ENCODE data around the gene HOTAIR. TPM values are rescaled to one million over a fixed set of nuclear protein-coding genes. Genes with fewer than 3 reads are reported as not detected.

The HOTAIR gene
- polyA plus RNA-seq, 1 experiment, result 11.4 TPM

GRCh38 chr12:53929527-53929926 is 45.2 kb downstream of the HOTAIR start:
- Histone ChIP-seq H3K36me3 (ENCODE audit: control insufficient read depth, insufficient read depth, low read length) (no peaks in the 10 kb centered on the region), H3K27me3 (ENCODE audit: control insufficient read depth, insufficient read depth, low read length) (peaks cover 72% of the 10 kb centered on the region), H3K4me3 (ENCODE audit: low read depth, low read length) (no peak overlapping the region)
- POLR2A ChIA-PET, result no interaction called here
- no peak for TF ChIP-seq CTCF (IDR thresholded peaks at IDR 0.05; ENCODE audit: insufficient read depth, low read depth, low read length)
- CTCF ChIA-PET, result interaction anchor here (1.0 to 1.5 kb wide), 4 partner anchors 34 to 183 kb away, joined by 3 to 4 read pairs (median 3); no protein-coding TSS in a partner anchor
- DNase-seq (ENCODE audit: low read depth), result no peak

DNA sequence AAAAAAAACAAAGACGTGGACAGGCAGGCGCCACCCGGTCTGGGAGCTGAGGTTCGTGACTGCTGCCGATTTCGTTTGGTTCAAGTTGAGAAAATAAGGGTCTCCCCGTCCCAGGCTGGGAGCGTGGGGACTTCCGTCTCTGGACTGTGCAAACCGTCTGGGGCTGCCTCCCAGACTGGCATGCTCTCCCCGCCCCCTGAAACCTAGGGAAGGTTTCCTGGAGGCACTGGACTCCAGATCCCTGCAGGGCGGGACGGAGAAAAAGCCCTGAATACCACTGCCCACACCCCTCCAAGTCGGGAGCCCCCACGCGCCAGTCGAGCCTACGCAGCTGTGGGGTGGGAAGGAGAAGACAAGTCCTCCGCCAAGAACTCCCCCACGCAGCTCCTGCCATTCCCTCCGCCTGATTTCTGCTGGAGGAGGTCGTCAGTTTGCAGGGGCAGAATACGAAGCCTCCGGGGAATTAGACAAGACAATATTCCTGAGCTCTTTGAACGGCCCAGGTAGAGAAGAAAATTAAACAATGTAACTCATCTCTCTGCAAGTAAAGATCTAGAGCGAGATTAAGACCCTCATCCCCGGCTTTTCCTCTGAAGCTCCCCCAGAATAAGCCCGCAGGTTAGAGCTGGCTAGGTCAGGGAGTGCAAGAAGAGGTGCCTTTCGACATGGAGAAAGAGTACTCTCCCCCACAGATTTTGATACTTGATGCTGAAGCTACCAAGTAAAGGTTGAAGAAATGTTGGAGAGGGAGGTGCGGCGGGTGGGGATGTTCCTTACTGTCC is 46.5 kb downstream of the HOTAIR start:
- POLR2A ChIA-PET, result no interaction called here
- TF ChIP-seq CTCF (IDR thresholded peaks at IDR 0.05; ENCODE audit: insufficient read depth, low read depth, low read length), result no peak
- Histone ChIP-seq H3K4me3 (ENCODE audit: low read depth, low read length) (no peak overlapping the region), H3K27me3 (ENCODE audit: control insufficient read depth, insufficient read depth, low read length) (peaks cover 66% of the 10 kb centered on the region), H3K36me3 (ENCODE audit: control insufficient read depth, insufficient read depth, low read length) (no peaks in the 10 kb centered on the region)
- DNase-seq (ENCODE audit: low read depth), result no peak
- CTCF ChIA-PET, result interaction anchor here (1.3 to 1.8 kb wide), 2 partner anchors 10 to 182 kb away, joined by 4 to 7 read pairs; partner anchors contain the start of gene HOXC13

DNA sequence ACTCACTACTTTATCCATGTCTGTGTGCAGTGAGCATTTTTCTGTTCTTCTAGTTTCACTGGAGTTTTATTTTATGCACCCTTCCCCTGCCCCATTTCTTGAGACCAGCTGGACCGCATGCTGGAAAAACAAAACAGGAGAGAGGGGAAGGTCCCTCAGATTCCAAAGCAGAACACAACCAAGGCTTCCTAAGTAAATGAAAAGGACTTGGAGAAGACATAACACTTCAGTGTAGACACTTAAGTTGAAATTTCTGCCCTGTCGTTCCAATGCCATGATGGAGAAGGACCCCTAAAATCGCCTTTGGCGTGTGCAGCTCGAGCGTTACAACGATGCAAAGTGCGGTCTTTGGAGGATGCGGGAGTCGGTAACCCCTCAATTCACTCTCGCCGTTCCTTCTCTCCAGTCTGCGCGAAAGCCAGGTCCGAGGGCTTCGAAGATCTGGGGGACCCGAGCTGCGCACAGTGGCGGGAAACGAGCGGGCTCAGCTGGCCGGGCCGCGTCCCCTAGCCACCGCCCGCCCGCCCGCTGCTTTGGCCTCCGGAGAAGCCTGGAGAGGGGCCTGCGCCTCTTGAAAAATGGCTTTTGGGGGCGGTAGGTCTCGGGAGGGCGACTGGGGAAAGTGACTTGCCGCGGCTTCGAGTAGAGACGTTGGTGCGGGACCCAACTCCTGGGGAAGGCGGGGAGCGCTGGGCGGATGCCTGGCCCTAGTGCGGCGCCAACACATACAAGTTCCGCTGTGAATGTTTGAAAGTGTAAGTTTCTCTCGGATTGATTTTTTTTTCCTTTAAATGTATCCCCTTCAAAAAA is 47.3 kb downstream of the HOTAIR start:
- H3K4me3 ChIP-seq (ENCODE audit: low read depth, low read length), result no peak overlapping the region
- ChIA-PET CTCF (interaction anchor here (0.8 to 2.3 kb wide), 3 partner anchors 11 to 143 kb away, joined by 3 to 7 read pairs (median 7); partner anchors contain the start of gene HOXC13), POLR2A (no interaction called here)
- H3K27me3 ChIP-seq (ENCODE audit: control insufficient read depth, insufficient read depth, low read length), result peaks cover 66% of the 10 kb centered on the region
- TF ChIP-seq CTCF (IDR thresholded peaks at IDR 0.05; ENCODE audit: insufficient read depth, low read depth, low read length), result no peak
- H3K36me3 ChIP-seq (ENCODE audit: control insufficient read depth, insufficient read depth, low read length), result no peaks in the 10 kb centered on the region
- DNase-seq (ENCODE audit: low read depth), result no peak

DNA sequence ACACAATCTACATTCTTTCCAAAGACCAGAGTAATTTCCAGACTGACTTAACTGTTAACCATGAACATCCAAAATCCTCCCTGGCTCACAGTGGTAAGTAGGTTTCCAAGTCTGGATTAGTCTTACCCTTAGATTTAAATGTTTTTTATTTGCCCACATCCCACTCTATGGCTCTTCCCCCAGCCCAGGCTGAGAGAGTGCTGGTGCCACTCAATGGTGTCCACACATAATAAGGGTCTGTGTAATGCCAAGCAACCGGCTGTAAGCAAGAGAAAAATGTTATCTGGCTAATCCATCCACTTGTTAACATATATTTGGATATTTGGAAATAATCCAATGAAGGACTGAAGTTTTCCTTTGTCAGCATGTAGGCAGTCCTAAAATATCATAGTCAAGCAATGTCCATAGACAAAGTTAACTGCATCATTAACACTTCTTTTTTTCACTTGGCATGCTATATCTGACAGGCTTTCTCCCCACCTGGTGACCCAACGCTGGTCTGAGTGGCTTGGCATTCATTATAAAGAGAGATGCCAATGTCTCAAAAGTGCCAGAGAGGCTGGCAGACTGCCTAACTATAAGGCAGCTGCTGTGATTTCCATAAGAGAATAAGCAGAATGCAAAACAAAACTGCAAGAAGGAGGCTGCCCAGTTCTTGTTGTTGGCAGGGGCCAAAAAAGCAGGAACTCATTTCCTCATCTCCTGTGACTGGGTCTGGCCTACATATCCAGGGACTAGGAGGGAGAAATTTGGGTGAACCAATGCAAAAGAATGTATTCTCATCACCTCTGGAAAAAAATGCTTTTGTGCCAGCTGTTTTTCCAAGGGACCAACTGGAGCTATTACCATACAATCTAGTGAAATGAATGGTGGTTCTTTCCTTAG is 50.0 kb downstream of the HOTAIR start:
- H3K4me3 ChIP-seq (ENCODE audit: low read depth, low read length), result no peak overlapping the region
- TF ChIP-seq CTCF (IDR thresholded peaks at IDR 0.05; ENCODE audit: insufficient read depth, low read depth, low read length), result no peak
- peaks cover 49% of the 10 kb centered on the region for H3K27me3 ChIP-seq (ENCODE audit: control insufficient read depth, insufficient read depth, low read length)
- ChIA-PET POLR2A (no interaction called here), CTCF (interaction anchor here (1.0 kb wide), 1 partner anchor 9 kb away, joined by 3 read pairs; no protein-coding TSS in a partner anchor)
- no peak for DNase-seq (ENCODE audit: low read depth)
- H3K36me3 ChIP-seq (ENCODE audit: control insufficient read depth, insufficient read depth, low read length), result no peaks in the 10 kb centered on the region

Data from BJ (cell line).